Ascending aorta (tissue), 2 donors: ENCODE data around the gene PITX3. TPM values are rescaled to one million over a fixed set of nuclear protein-coding genes. Genes with fewer than 3 reads are reported as not detected.

Source experiments
- DNase-seq, 2 donors: peaks; one replicate each; pipeline ENCODE4 v3.0.0-alpha.2; 2019; ENCODE audit warnings: low spot score in 2 of 2
- H3K27ac ChIP-seq, 2 donors: fragments of 200-600 bp; sonication (generic); one replicate each; pipeline ENCODE4 v1.5.1; 2016 to 2017; ENCODE audit warnings: mild to moderate bottlenecking in 1 of 2
- H3K27me3 ChIP-seq: fragments of 200-600 bp; sonication (generic); one replicate; pipeline ENCODE4 v1.5.1; 2017
- H3K36me3 ChIP-seq, 2 donors: fragments of 200-600 bp; sonication (generic); one replicate each; pipeline ENCODE4 v1.5.1; 2016
- H3K4me1 ChIP-seq, 2 donors: fragments of 200-600 bp; sonication (generic); one replicate each; pipeline ENCODE4 v1.5.1; 2016 to 2017; ENCODE audit warnings: mild to moderate bottlenecking in 1 of 2
- H3K4me3 ChIP-seq, 2 donors: fragments of 200-600 bp; sonication (generic); one replicate each; pipeline ENCODE4 v1.5.1; 2016 to 2017; ENCODE audit warnings: mild to moderate bottlenecking in 1 of 2
- H3K9me3 ChIP-seq, 2 donors: fragments of 200-600 bp; sonication (generic); one replicate each; pipeline ENCODE4 v1.5.1; 2016
- CTCF ChIP-seq, 3 experiments: fragments of 200-600 bp in 2 of 3; fragments of 450-650 bp in 1 of 3; sonication (generic) in 2 of 3; IDR thresholded peaks; one replicate each; pipeline ENCODE4 v1.5.1; 2016 to 2019; ENCODE audit warnings: antibody characterized with exemption in 3 of 3, mild to moderate bottlenecking in 1 of 3, moderate library complexity in 1 of 3
- intact Hi-C: fragments of 100-400 bp; cut with DNase I; formaldehyde crosslinking; loops from one replicate; pipeline ENCODE4 v1.15.1; 2023
- total RNA-seq: library from RNA; depleted of rRNA; stranded (reverse); fragments of >200 nt; gene quantifications from one replicate; pipeline ENCODE4 v1.1.0, GENCODE V29; 2016

PITX3 gene
- total RNA-seq, 1 donor from 2014 or later = not detected

DNA sequence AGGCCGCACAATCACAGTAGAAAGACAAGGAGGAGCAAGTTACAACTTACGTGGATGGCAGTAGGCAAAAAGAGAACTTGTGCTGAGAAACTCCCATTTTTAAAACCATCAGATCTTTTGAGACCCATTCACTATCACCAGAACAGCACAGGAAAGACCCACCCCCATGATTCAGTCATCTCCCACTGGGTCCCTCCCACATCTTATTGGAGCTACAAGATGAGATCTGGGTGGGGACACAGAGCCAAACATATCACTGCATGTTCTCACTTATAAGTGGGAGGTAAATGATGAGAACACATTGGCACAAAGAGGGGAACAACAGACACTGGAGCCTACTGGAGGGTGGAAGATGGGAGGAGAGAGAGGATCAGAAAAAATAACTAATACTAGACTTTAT, 56.7 kb downstream of the PITX3 start:
- Histone ChIP-seq H3K9me3 (no peaks in the 10 kb centered on the region), H3K27ac (no peak overlapping the region), H3K4me1 (no peaks in the 10 kb centered on the region), H3K4me3 (no peak overlapping the region), H3K36me3 (no peaks in the 10 kb centered on the region), H3K27me3 (no peaks in the 10 kb centered on the region)
- TF ChIP-seq CTCF (IDR thresholded peaks at IDR 0.05) = no peak
- intact Hi-C loops = no loop called here
- DNase-seq = no peak

Other genes starting within 250 kb of the PITX3 start
- 4.5 TPM for gene ARMH3, start 185.3 kb downstream of the PITX3 start, total RNA-seq
- gene HPS6, start 176.2 kb downstream of the PITX3 start, total RNA-seq = 39.9 TPM
- gene LDB1, start 121.1 kb downstream of the PITX3 start, total RNA-seq = 29.8 TPM
- gene PPRC1, start 108.5 kb downstream of the PITX3 start, total RNA-seq = 30.7 TPM
- gene NOLC1, start 89.1 kb downstream of the PITX3 start, total RNA-seq = 33.3 TPM
- not detected for gene ELOVL3, start 15.2 kb downstream of the PITX3 start, total RNA-seq
- gene GBF1, start 4.0 kb upstream of the PITX3 start, total RNA-seq = 56.0 TPM
- 89.2 TPM for gene NFKB2, start 154.2 kb upstream of the PITX3 start, total RNA-seq
- not detected for gene PSD, start 177.3 kb upstream of the PITX3 start, total RNA-seq
- gene FBXL15, start 179.3 kb upstream of the PITX3 start, total RNA-seq = 16.5 TPM
- 45.1 TPM for gene CUEDC2, start 191.1 kb upstream of the PITX3 start, total RNA-seq
- not detected for gene C10orf95, start 210.0 kb upstream of the PITX3 start, total RNA-seq